ENCODE data around the gene MYLK.

DNA sequence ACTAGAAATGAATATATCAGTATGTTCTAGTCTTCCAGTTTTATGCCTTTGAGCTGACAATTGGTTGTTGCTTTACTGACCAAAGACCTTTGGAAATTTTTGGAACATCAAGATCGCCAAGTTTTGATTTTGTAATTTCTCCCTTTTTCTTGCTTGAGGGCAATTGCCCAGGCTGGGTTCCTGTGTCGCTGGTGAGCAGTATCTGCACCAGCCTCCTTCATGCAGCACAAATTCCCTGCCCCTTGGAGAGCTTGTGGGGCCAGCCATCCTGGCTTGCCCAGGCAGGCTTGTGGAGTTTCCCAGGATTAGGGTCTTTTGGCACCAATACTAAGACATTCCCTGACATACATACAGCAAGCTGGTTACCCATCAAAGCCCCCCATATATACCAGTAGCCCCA lies 261.4 kb downstream of the MYLK start:
- TF ChIP-seq, protein P1, sequence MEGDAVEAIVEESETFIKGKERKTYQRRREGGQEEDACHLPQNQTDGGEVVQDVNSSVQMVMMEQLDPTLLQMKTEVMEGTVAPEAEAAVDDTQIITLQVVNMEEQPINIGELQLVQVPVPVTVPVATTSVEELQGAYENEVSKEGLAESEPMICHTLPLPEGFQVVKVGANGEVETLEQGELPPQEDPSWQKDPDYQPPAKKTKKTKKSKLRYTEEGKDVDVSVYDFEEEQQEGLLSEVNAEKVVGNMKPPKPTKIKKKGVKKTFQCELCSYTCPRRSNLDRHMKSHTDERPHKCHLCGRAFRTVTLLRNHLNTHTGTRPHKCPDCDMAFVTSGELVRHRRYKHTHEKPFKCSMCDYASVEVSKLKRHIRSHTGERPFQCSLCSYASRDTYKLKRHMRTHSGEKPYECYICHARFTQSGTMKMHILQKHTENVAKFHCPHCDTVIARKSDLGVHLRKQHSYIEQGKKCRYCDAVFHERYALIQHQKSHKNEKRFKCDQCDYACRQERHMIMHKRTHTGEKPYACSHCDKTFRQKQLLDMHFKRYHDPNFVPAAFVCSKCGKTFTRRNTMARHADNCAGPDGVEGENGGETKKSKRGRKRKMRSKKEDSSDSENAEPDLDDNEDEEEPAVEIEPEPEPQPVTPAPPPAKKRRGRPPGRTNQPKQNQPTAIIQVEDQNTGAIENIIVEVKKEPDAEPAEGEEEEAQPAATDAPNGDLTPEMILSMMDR (IDR thresholded peaks at IDR 0.05): no peak
- TF ChIP-seq POLR2A (IDR thresholded peaks at IDR 0.05): no peak
